ENCODE measurements around the gene EPX.

DNA sequence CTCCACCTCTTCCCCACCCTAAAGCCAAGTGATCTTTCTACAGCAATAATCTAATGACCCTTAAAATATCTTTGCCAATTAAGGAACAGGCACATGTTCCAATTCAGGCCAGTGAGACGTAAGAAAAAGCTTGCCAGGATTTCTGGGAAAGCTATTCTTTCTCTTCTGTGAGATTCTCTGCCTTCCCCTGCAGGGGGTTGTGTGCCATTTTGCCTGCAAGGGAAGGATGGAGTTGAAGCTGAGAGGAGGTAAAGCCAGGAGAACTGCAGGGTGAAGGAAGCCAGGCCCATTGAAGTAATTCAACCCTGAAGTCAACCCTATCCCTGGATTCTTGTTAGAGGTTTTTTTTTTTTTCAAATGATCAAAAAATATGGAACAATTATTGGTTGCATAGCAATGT lies 36.9 kb downstream of the EPX start:
- TF ChIP-seq, protein P1, sequence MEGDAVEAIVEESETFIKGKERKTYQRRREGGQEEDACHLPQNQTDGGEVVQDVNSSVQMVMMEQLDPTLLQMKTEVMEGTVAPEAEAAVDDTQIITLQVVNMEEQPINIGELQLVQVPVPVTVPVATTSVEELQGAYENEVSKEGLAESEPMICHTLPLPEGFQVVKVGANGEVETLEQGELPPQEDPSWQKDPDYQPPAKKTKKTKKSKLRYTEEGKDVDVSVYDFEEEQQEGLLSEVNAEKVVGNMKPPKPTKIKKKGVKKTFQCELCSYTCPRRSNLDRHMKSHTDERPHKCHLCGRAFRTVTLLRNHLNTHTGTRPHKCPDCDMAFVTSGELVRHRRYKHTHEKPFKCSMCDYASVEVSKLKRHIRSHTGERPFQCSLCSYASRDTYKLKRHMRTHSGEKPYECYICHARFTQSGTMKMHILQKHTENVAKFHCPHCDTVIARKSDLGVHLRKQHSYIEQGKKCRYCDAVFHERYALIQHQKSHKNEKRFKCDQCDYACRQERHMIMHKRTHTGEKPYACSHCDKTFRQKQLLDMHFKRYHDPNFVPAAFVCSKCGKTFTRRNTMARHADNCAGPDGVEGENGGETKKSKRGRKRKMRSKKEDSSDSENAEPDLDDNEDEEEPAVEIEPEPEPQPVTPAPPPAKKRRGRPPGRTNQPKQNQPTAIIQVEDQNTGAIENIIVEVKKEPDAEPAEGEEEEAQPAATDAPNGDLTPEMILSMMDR (IDR thresholded peaks at IDR 0.05) = no peak
- no peak for TF ChIP-seq ZFX (IDR thresholded peaks at IDR 0.05; ENCODE audit: borderline replicate concordance)
